K562 (cell line): Measurements from ENCODE around the gene HDAC9.

Source experiments
- CEBPB ChIP-seq: fragments of 450-650 bp; IDR thresholded peaks from 2 replicates; pipeline ENCODE4 v1.6.1; 2016; ENCODE audit warnings: missing genetic modification characterization, missing compliant biosample characterization
- EP300 ChIP-seq: IDR thresholded peaks from 2 replicates; pipeline ENCODE4 v1.6.1; 2012; ENCODE audit warnings: low read length, improper control_type of control experiment
- HCFC1 ChIP-seq: IDR thresholded peaks from 2 replicates; pipeline ENCODE4 v1.6.1; 2012; ENCODE audit warnings: low read depth, low read length, improper control_type of control experiment
- MYC ChIP-seq, 2 experiments: fragments of 250-450 bp in 1 of 2; sonication (Bioruptor Pico) in 1 of 2; IDR thresholded peaks; 2 replicates each; pipeline versions ENCODE4 v1.5.1 to v1.6.1; 2012 to 2021; ENCODE audit warnings: low read depth in 2 of 2, borderline replicate concordance in 1 of 2, improper control_type of control experiment in 1 of 2, low read length in 1 of 2, mild to moderate bottlenecking in 1 of 2, moderate library complexity in 1 of 2
- NR1H2 ChIP-seq: sonication (generic); formaldehyde crosslinking; IDR thresholded peaks from 2 replicates; pipeline ENCODE4 v1.4.0; 2020; ENCODE audit warnings: mild to moderate bottlenecking, missing genetic modification reagents
- NRF1 ChIP-seq, 2 experiments: fragments of 450-650 bp; IDR thresholded peaks in 1 of 2; conservative IDR thresholded peaks in 1 of 2; 2 replicates each; pipeline ENCODE4 v1.6.1; 2014; ENCODE audit warnings: mild to moderate bottlenecking in 2 of 2
- RBBP5 ChIP-seq: fragments of 200-600 bp; sonication (generic); IDR thresholded peaks from 2 replicates; pipeline ENCODE4 v1.6.1; 2012; ENCODE audit warnings: borderline replicate concordance, mild to moderate bottlenecking, low read length, control low read depth, inconsistent platforms; ENCODE audit not compliant: insufficient read depth, poor library complexity, severe bottlenecking
- RBFOX2 ChIP-seq: fragments of 200-400 bp; formaldehyde crosslinking; IDR thresholded peaks from 2 replicates; pipeline ENCODE4 v1.6.1; 2017; ENCODE audit warnings: low read depth, mild to moderate bottlenecking, low read length, moderate library complexity
- STAT5B ChIP-seq: fragments of 250-450 bp; sonication (Bioruptor Pico); IDR thresholded peaks from 2 replicates; pipeline ENCODE4 v1.8.0; 2021; ENCODE audit warnings: mild to moderate bottlenecking, inconsistent platforms
- TAF1 ChIP-seq: IDR thresholded peaks from 2 replicates; pipeline ENCODE4 v1.6.1; 2011; ENCODE audit warnings: mild to moderate bottlenecking, low read length, moderate library complexity; ENCODE audit not compliant: insufficient read depth, control insufficient read depth, severe bottlenecking; ENCODE audit errors: extremely low read depth
- ZNF174 ChIP-seq: fragments of 250-450 bp; sonication (Bioruptor Pico); IDR thresholded peaks from 2 replicates; pipeline ENCODE4 v1.4.0; 2020; ENCODE audit warnings: mild to moderate bottlenecking
- ZNF431 ChIP-seq: sonication (generic); formaldehyde crosslinking; IDR thresholded peaks from 2 replicates; pipeline ENCODE4 v1.8.0; 2022; ENCODE audit warnings: mild to moderate bottlenecking, missing genetic modification reagents

DNA sequence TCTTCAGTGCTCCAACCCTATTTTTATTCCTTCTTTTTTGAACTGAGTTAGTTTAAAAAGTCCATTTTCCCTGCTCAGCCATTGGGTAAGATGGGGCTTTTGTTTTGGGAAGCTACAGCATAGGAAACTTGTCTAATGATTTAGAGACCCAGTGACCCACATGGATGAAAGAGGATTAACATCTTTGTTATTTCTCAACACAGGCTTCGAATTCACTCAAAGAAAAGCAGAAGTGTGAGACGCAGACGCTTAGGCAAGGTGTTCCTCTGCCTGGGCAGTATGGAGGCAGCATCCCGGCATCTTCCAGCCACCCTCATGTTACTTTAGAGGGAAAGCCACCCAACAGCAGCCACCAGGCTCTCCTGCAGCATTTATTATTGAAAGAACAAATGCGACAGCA lies 152.0 kb downstream of the HDAC9 start:
- TF ChIP-seq ZNF174 (CRISPR knock-in tag) (no peak), TAF1 (no peak), NR1H2 (CRISPR knock-in tag) (no peak), MYC (IDR thresholded peaks at IDR 0.05; ENCODE audit: low read depth, low read length) (no peak), MYC (CRISPR knock-in tag; IDR thresholded peaks at IDR 0.05; ENCODE audit: borderline replicate concordance, low read depth) (no peak), RBFOX2 (no peak), CEBPB (tag) (no peak), EP300 (no peak), STAT5B (CRISPR knock-in tag) (no peak), RBBP5 (no peak), NRF1 (conservative IDR thresholded peaks at IDR 0.05 in 1 of 2, IDR thresholded peaks at IDR 0.05 in 1 of 2) (no peak), ZNF431 (no peak), HCFC1 (no peak)
